Neutrophil (primary cell): ENCODE results near the gene BCAP31.

ENCODE experiments used
- H3K27ac ChIP-seq: fragments of 200-600 bp; sonication (generic); 2 replicates; pipeline ENCODE4 v1.5.1; 2016; ENCODE audit warnings: mild to moderate bottlenecking, moderate library complexity
- H3K27me3 ChIP-seq: fragments of 200-600 bp; sonication (generic); 2 replicates; pipeline ENCODE4 v1.6.0; 2016; ENCODE audit warnings: mild to moderate bottlenecking
- H3K36me3 ChIP-seq: fragments of 200-600 bp; sonication (generic); 2 replicates; pipeline ENCODE4 v1.5.1; 2017
- H3K4me1 ChIP-seq, 2 experiments: fragments of 200-600 bp in 1 of 2; sonication (generic) in 1 of 2; 1 replicate in 1 of 2; 2 replicates in 1 of 2; pipeline versions ENCODE4 v1.5.1 to v1.6.1; 2013 to 2016; ENCODE audit warnings: low read depth in 1 of 2, low read length in 1 of 2, mild to moderate bottlenecking in 1 of 2, moderate library complexity in 1 of 2; ENCODE audit not compliant: control insufficient read depth in 1 of 2, insufficient read depth in 1 of 2
- H3K4me3 ChIP-seq, 2 experiments: fragments of 200-600 bp in 1 of 2; sonication (generic) in 1 of 2; 1 replicate in 1 of 2; 2 replicates in 1 of 2; pipeline ENCODE4 v1.5.1; 2013 to 2016; ENCODE audit warnings: low read depth in 1 of 2, low read length in 1 of 2, mild to moderate bottlenecking in 1 of 2, moderate library complexity in 1 of 2
- H3K9me3 ChIP-seq: fragments of 200-600 bp; sonication (generic); 2 replicates; pipeline ENCODE4 v1.5.1; 2016
- CTCF ChIP-seq: fragments of 200-600 bp; sonication (generic); IDR thresholded peaks from 2 replicates; pipeline ENCODE4 v1.5.1; 2016; ENCODE audit warnings: antibody characterized with exemption

The BCAP31 gene

DNA sequence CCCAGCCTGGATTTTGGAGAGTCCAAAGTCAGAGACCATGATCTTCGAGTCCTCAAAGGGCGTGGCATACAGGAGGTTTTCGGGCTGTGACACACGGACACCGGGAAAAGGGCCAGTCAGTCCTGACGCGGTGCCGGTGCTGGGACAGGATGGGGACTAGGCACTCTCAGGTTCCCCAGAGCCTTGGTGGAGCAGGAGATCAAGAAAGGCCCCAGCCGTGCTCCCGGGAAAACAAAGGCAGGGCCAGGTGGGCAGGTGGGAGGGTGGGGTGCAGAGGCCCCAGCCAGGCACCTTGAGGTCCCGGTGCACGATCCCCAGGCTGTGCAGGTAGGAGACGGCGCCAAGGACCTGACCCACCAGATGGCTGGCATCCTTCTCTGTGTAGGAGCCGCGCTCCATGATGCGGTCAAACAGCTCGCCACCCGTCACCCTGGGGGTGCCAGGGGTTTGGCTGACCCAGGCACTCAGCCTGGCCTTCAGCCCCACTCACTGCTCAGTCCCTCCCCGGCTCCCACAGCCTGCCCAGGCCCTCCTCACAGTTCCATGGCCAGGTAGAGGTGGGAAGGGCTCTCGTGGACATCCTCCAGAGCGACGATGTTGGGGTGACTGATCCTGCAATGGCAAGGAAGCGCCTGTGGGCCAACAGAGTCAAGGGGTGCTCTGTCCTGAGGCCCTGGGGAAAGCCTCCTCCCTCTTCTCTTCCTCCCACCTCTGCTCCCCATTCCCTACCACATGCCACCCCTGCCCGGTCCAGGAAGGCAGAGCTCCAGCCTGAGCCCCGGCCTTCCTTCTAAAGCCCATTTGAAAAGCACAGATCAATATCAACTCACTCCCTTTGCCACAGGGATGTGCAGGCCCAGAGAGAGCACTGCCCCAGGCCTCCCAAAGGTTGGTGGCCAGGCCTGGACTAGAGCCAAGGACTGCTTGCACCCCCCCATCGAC lies 52.3 kb downstream of the BCAP31 start:
- H3K9me3 ChIP-seq = no peaks in the 10 kb centered on the region
- H3K4me3 ChIP-seq = no peak overlapping the region
- no peaks in the 10 kb centered on the region for H3K36me3 ChIP-seq
- H3K4me1 ChIP-seq = no peaks in the 10 kb centered on the region
- TF ChIP-seq CTCF = no peak
- H3K27me3 ChIP-seq = peaks cover 58% of the 10 kb centered on the region
- no peak overlapping the region for H3K27ac ChIP-seq

DNA sequence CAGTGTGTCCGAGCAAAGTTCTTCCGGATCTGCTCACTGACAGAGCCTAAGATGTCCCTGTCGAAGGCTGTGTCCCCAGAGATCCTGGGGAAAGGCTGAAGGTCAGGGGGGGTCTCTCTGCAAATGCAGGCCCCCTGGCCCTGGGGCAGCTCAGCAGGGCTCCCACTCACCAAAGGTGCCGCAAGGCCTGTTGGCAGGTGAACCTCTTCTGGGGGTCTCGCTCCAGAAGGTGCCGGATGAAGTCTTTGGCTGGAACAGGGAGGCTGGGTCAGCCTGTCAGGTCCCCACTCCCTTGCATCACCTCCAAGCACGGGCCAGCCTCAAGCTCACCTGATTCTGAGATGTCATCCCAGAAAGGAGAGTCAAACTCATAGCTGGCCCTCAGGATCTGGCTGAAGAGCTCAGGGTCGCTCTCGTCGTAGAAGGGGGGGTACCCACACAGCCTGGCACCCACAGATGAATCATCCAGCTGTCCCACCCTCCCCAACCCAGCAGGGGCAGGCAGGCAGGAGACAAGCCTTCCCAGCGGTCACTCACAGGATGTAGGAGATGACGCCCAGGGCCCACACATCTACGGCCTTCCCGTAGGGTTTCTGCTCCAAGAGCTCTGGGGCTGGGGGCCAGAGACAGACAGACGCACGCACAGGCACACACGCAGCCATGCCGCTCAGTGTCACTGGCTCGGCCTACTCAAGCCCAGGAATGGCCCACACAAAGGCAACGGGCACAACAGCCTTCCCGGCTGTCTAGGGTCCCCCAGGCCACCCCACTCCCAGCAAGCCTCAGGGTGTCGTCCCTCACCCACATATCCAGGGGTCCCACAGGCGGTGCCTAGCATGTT lies 53.2 kb downstream of the BCAP31 start:
- TF ChIP-seq CTCF = no peak
- peaks cover 52% of the 10 kb centered on the region for H3K27me3 ChIP-seq
- no peaks in the 10 kb centered on the region for H3K9me3 ChIP-seq
- H3K4me3 ChIP-seq = no peak overlapping the region
- H3K4me1 ChIP-seq = no peaks in the 10 kb centered on the region
- H3K36me3 ChIP-seq = no peaks in the 10 kb centered on the region
- H3K27ac ChIP-seq = no peak overlapping the region

DNA sequence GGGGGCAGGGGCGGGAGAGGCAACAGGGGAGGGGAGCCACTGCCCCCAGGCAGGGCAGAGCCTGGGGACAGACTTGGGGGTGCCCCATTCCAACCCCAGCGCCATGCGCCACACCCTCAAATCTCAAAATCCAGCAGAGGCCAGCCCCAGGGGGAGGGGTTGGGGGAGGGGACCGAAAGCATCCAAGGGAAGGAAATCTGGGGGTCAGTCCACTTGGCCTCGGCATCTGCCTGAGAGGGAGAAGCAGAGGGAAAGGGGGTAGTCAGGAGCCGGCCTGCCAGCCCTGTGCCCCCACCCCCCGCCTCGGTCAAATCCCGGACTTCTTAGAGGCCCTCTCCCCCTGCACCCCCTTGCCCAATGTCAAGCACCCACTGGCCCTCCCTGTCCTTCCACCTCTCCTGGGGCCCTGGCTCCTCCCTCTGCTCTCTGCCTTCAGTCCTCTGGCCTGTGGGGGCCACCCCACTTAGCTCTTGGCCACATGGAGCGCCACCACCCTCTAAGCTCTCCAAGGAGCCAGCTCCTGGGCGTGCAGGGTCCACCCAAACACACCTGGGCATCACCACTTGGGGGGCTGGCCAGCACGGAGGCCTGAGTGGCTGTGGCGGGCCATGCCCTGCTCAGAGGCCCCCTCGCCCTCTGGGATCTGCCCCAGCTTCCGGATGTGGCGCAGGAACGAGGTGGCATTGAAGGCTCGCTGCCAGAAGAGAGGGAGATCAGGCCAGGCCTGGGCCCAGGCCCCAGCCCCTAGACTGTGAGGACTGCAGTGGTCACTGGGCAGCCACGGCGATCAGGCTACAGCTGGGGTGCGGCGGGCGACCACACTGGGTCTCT lies 54.1 kb downstream of the BCAP31 start:
- no peaks in the 10 kb centered on the region for H3K9me3 ChIP-seq
- no peak overlapping the region for H3K27ac ChIP-seq
- TF ChIP-seq CTCF = no peak
- H3K36me3 ChIP-seq = no peaks in the 10 kb centered on the region
- peaks cover 54% of the 10 kb centered on the region for H3K27me3 ChIP-seq
- H3K4me3 ChIP-seq = no peak overlapping the region
- no peaks in the 10 kb centered on the region for H3K4me1 ChIP-seq

- H3K9me3 ChIP-seq = no peaks in the 10 kb centered on the region
- H3K27me3 ChIP-seq = peaks cover 54% of the 10 kb centered on the region
- H3K4me1 ChIP-seq = no peaks in the 10 kb centered on the region
- no peak overlapping the region for H3K27ac ChIP-seq
- peak; percentile 62 for TF ChIP-seq CTCF
- no peaks in the 10 kb centered on the region for H3K36me3 ChIP-seq
- no peak overlapping the region for H3K4me3 ChIP-seq
Measured at GRCh38 chrX:153669174-153669890, 54.9 kb downstream of the BCAP31 start.
